GM18502 (cell line): ENCODE data around the gene GPC3.

Source experiments
- ATAC-seq: cut with Tn5 transposase; IDR thresholded peaks from one replicate; pipeline ENCODE4 v1.9.1; 2021; ENCODE audit warnings: mild to moderate bottlenecking; ENCODE audit not compliant: unreplicated experiment, poor library complexity

Gene GPC3

DNA sequence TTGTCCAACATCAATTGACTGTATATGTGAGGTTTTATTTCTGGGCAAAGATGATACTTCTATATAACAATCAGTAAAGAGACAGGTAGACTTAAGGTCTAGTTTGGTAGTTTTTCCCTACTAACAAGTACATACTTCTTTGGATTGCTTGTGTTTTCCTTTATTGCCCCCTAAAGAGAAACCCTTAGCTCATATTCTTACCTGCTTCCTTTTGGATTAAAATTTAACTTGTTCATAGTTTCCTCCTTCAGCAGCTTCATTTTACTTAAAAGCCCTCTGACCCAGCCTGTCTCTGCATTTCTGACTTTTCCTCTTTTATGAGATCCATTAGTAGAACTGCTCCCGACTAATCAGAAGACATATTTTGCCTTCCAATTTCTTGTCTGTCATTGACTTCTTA, 494.4 kb downstream of the GPC3 start:
- ATAC-seq = no peak
